HFFc6 (cell line): Measurements from ENCODE around the gene SERPINE3. TPM values are rescaled to one million over a fixed set of nuclear protein-coding genes. Genes with fewer than 3 reads are reported as not detected.
A peak's percentile ranks its signal among the peaks of the same experiment; 100 is the strongest.

Source experiments
- DNase-seq: peaks from one replicate; pipeline ENCODE4 v3.0.0-alpha.2; 2018
- H3K27ac Mint-ChIP-seq: 2 replicates; pipeline ENCODE4 v1.8.0; 2020; ENCODE audit warnings: mild to moderate bottlenecking, mixed read lengths
- H3K27me3 Mint-ChIP-seq: 2 replicates; pipeline ENCODE4 v1.8.0; 2021; ENCODE audit warnings: mild to moderate bottlenecking, moderate library complexity, mixed read lengths; ENCODE audit not compliant: insufficient read depth
- H3K36me3 Mint-ChIP-seq: 2 replicates; pipeline ENCODE4 v1.8.0; 2021; ENCODE audit warnings: low read depth, mixed read lengths
- H3K4me1 Mint-ChIP-seq: 2 replicates; pipeline ENCODE4 v1.8.0; 2020; ENCODE audit warnings: low read depth, mixed read lengths
- H3K4me3 Mint-ChIP-seq: 2 replicates; pipeline ENCODE4 v1.8.0; 2020; ENCODE audit warnings: mild to moderate bottlenecking, moderate library complexity, mixed read lengths
- H3K9me3 Mint-ChIP-seq: 2 replicates; pipeline ENCODE4 v1.8.0; 2020; ENCODE audit warnings: mild to moderate bottlenecking, mixed read lengths
- total RNA-seq, 6 experiments: library from RNA; stranded (reverse); fragmentation: NEBNext Ultra II Directional; extraction: Animal tissue kit (Norgen Biotek cat#: 25700); gene quantifications; 2 replicates in 1 of 6; 3 replicates in 5 of 6; pipeline ENCODE4 v1.2.3, GENCODE V29; 2021
- TF ChIP-seq, protein P1 (sequence below): fragments of 200-600 bp; sonication (generic); IDR thresholded peaks from 2 replicates; pipeline ENCODE4 v1.5.0; 2021; ENCODE audit warnings: antibody characterized with exemption, mild to moderate bottlenecking

SERPINE3 gene
- total RNA-seq, 6 experiments from 2014 or later, result not detected

DNA sequence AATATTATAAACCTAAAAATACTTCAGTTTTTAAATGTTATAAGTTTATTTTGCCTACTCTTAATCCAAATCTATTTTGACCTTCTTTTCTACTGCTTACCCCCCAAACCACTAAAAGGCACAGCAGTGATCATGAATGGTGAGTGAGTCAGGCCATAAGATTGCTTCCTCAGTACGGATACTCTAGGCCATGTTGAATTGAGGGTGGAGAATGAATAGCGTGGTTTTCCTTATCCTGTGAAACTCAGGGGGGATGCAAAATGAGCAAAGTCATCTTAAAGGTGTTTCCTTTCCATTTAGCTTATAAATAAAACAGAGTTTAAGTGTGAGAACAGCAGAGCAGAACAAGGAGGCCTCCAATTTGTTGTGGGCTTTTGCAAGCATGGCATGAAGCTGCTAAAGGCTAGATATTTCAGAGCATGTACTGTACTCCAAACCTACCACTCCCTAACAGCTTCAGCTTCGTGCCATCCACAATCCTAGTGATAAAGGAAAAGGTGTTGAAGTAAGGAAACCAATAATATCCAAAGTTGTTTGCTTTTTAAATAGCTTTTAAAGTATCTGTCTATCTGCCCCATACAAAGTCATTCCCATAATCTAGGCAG is 25.0 kb downstream of the SERPINE3 start:
- TF ChIP-seq, protein P1, sequence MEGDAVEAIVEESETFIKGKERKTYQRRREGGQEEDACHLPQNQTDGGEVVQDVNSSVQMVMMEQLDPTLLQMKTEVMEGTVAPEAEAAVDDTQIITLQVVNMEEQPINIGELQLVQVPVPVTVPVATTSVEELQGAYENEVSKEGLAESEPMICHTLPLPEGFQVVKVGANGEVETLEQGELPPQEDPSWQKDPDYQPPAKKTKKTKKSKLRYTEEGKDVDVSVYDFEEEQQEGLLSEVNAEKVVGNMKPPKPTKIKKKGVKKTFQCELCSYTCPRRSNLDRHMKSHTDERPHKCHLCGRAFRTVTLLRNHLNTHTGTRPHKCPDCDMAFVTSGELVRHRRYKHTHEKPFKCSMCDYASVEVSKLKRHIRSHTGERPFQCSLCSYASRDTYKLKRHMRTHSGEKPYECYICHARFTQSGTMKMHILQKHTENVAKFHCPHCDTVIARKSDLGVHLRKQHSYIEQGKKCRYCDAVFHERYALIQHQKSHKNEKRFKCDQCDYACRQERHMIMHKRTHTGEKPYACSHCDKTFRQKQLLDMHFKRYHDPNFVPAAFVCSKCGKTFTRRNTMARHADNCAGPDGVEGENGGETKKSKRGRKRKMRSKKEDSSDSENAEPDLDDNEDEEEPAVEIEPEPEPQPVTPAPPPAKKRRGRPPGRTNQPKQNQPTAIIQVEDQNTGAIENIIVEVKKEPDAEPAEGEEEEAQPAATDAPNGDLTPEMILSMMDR, result no peak
- peak; percentile 40 for DNase-seq
- Mint-ChIP-seq H3K4me3 (no peak overlapping the region), H3K9me3 (no peaks in the 10 kb centered on the region), H3K27me3 (no peaks in the 10 kb centered on the region), H3K27ac (peak overlapping the region; percentile 66), H3K4me1 (peaks cover 22% of the 10 kb centered on the region), H3K36me3 (peaks cover 56% of the 10 kb centered on the region)

DNA sequence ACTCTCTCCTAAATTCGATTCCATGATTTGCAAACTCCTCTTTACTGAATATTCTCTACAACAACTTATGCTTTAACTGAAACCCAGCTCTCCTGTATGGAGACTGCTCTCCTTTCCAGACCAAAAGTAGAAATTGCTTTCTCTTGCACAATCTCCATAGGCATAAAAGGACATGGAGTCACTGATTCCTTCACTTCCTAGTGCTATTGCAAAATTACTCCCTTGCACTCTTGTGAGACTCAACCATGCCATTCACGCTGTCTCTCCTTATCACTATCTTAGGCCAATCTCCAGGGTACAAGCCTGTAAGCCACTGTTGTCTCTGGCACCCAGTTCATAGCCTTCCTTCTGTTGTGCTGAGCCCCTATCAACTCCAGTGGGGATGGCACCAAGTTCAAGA is 30.6 kb downstream of the SERPINE3 start:
- peaks cover 16% of the 10 kb centered on the region for H3K36me3 Mint-ChIP-seq
- no peaks in the 10 kb centered on the region for H3K27me3 Mint-ChIP-seq
- no peaks in the 10 kb centered on the region for H3K9me3 Mint-ChIP-seq
- H3K27ac Mint-ChIP-seq, result peak overlapping the region; percentile 30
- TF ChIP-seq, protein P1, result no peak
- no peak for DNase-seq
- no peak overlapping the region; the same call in 1 of the 2 replicates for H3K4me3 Mint-ChIP-seq
- H3K4me1 Mint-ChIP-seq, result peaks cover 2% of the 10 kb centered on the region

DNA sequence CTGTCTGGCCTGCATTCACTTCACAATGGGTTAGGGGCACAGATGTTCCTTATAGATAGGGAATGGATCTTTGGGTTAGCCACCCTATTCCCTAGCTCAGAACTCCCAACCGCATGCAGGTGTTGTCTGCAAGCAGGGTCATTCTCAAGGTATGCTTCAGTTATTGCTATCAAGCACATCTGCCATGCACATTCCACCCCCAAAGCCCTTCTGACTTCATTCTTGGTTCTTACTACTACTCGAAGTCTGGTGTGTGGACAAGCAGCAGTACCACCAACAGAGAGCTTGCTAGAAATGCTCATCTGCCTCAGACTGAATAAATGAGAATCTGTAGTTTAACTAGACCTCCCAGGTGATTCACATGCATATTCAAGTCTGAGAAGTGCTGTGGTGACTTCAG is 31.3 kb downstream of the SERPINE3 start:
- no peaks in the 10 kb centered on the region; the same call in 1 of the 2 replicates for H3K4me1 Mint-ChIP-seq
- H3K4me3 Mint-ChIP-seq, result no peak overlapping the region
- DNase-seq, result no peak
- no peaks in the 10 kb centered on the region for H3K9me3 Mint-ChIP-seq
- TF ChIP-seq, protein P1, result no peak
- no peaks in the 10 kb centered on the region for H3K27me3 Mint-ChIP-seq
- H3K27ac Mint-ChIP-seq, result no peak overlapping the region
- peaks cover 12% of the 10 kb centered on the region for H3K36me3 Mint-ChIP-seq

DNA sequence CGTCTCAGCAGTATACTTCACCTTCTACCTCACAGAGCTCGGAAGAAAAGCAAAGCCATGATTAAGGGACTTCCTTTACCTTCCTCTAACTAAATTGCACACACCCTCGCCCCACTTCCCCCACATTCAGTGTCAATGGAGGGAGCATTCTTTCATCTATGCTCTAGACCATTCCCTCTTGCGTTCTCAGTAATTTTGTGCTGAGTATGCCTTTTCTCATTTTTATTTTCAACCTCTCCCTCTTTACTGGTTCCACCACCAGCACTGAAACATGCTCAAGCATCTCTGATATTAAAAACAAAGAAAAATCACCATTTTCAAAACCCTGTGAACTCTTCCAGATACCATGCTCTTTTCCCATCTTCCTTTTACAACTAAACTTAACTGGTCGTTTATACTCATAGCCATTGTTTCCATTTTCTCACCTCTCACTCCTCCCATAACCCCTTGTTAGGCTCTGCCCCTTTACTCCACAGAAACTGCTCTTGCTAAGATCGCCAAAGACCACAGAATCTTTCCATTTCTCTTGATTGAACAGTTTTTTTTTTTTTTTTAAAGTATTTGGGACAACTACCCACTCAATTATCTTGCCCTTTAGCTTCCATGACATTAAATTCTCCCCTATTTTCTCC is 32.4 kb downstream of the SERPINE3 start:
- Mint-ChIP-seq H3K9me3 (no peaks in the 10 kb centered on the region), H3K36me3 (peaks cover 16% of the 10 kb centered on the region), H3K4me1 (no peaks in the 10 kb centered on the region; the same call in 1 of the 2 replicates), H3K4me3 (no peak overlapping the region), H3K27me3 (no peaks in the 10 kb centered on the region), H3K27ac (no peak overlapping the region)
- no peak for DNase-seq
- TF ChIP-seq, protein P1, result no peak

DNA sequence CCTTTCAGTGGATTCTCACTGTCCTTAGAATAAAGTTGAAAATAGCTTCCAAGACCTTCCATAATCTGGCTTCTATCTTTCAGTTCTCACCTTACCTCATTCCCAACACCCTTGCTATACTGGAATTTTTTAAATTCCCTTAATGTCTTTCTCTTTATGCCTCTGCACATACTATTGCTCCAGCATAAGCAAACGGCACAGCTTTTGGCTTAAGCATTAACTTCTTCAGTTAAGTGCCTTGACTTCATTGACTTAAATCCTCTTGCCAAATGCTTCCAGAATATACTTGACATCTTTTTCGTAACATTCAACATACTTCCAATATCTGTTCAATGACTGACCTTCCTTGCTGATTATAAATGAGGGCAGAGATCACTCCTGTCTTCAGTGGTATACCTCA is 34.0 kb downstream of the SERPINE3 start:
- no peak overlapping the region for H3K27ac Mint-ChIP-seq
- H3K27me3 Mint-ChIP-seq, result no peaks in the 10 kb centered on the region
- H3K36me3 Mint-ChIP-seq, result peaks cover 26% of the 10 kb centered on the region
- no peaks in the 10 kb centered on the region for H3K9me3 Mint-ChIP-seq
- H3K4me3 Mint-ChIP-seq, result no peak overlapping the region
- DNase-seq, result no peak
- TF ChIP-seq, protein P1, result no peak
- no peaks in the 10 kb centered on the region; the same call in 1 of the 2 replicates for H3K4me1 Mint-ChIP-seq
